GM12872 (cell line): ENCODE results near the gene IFI44L.

Experiments used
- TF ChIP-seq, protein P1 (sequence below): IDR thresholded peaks from 3 replicates; pipeline ENCODE4 v1.5.1; 2011; ENCODE audit warnings: low read depth, mild to moderate bottlenecking, low read length, moderate library complexity; ENCODE audit not compliant: insufficient read depth

The IFI44L gene

DNA sequence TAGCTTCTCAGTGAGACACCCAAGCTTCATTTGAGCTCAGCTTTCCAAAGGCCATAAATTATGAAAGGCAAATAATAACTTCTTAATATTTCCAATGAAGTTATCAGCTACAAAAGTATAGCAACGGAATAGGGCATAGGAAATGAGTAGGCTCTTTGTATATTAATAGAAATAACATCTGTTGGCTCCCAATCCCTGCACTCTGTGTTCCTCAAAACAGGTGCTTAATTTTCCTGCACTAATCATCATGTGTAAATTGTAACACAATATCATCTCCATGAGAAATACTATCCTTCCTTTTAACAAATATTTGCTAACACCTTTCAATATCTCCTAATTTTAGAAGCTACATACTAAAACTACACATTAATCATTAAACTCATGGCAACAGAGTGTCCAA lies 19.2 kb upstream of the IFI44L start:
- TF ChIP-seq, protein P1, sequence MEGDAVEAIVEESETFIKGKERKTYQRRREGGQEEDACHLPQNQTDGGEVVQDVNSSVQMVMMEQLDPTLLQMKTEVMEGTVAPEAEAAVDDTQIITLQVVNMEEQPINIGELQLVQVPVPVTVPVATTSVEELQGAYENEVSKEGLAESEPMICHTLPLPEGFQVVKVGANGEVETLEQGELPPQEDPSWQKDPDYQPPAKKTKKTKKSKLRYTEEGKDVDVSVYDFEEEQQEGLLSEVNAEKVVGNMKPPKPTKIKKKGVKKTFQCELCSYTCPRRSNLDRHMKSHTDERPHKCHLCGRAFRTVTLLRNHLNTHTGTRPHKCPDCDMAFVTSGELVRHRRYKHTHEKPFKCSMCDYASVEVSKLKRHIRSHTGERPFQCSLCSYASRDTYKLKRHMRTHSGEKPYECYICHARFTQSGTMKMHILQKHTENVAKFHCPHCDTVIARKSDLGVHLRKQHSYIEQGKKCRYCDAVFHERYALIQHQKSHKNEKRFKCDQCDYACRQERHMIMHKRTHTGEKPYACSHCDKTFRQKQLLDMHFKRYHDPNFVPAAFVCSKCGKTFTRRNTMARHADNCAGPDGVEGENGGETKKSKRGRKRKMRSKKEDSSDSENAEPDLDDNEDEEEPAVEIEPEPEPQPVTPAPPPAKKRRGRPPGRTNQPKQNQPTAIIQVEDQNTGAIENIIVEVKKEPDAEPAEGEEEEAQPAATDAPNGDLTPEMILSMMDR = no peak

GRCh38 chr1:78603206-78603605 lies 17.0 kb upstream of the IFI44L start:
- TF ChIP-seq, protein P1 = no peak

DNA sequence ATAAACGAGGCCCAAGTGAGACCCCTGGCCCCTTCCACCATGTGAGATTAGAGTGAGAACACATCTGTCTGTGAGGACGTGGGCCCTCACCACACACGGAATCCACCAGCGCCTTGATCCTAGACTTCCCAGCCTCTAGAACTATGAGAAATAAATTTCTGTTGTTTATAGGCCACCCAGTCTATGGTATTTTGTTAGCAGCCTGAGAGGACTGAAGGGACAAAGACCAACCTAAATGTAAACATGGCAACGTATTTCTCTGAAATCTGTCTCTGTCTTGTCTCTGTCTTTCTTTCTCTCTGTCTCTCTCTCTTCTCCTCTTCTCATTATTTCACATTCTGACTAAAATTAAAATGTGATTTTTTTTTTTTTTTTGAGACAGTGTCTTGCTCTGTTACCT lies 15.6 kb upstream of the IFI44L start:
- TF ChIP-seq, protein P1 = no peak

- TF ChIP-seq, protein P1 = no peak
Measured at GRCh38 chr1:78606274-78606673, 14.0 kb upstream of the IFI44L start.

DNA sequence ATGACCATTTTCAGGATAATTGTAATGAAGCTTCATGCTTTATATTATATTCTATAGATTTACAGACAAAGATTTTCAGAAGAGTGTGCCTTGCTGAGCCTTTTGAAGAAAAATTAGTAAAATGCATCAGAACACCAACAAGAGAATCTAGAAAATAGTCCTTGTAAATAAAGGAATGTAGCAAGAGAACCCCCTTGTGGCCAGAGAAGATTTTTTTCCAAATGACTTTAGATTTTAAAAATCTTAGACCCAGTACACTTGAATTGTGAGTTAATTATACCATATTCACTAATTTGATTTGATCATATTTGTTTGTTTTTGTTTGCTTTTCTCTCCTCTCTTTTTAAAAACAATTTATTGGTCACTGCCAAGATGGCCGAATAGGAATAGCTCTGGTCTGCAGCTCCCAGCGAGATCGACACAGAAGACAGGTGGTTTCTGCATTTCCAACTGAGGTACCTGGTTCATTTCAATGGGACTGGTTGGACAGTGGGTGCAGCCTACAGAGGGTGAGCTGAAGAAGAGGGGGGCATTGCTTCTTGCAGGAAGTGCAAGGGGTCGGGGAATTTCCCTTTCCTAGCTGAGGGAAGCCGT lies 12.8 kb upstream of the IFI44L start:
- TF ChIP-seq, protein P1 = peak; percentile 44; the same call in 1 of the 3 replicates

DNA sequence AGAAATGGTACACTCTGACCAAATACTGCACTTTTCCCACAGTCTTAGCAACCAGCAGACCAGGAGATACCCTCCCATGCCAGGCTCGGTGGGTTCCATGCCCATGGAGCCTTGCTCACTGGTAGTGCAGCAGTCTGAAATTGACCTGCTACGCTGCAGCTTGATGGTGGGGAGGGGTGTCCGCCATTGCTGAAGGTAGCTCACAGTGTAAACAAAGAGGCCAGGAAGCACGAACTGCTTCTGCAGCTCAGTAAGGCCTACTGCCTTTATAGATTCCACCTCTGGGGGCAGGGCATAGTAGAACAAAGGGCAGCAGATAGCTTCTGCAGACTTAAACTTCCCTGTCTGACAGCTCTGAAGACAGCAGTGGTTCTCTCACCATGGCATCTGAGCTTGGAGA lies 12.3 kb upstream of the IFI44L start:
- TF ChIP-seq, protein P1 = 0 out of 3 replicates have a peak, but pooled peaks have one; percentile 22

GRCh38 chr1:78617615-78618026 lies 2.6 kb upstream of the IFI44L start:
- TF ChIP-seq, protein P1 = peak; percentile 84

DNA sequence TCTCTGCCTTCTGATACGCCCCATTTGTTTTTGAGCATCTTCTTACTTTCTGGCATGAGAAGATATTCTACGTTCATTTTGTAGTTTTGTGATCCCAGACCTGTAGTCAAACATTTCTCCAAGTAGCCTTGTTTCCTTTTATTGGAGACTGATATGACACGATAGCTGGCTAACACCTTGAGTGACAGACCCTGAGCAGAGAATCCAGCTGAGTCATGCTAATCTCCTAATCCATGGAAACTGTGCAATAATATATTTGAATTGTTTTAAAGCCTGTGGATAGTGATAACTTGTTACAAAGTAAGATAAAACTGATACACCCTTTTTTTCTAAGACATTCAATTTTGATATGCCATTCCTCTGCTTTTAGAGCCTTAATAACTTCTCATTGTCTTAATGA lies 1.2 kb upstream of the IFI44L start:
- TF ChIP-seq, protein P1 = no peak
